ENCODE results near the gene DMD. TPM values are rescaled to one million over a fixed set of nuclear protein-coding genes. Genes with fewer than 3 reads are reported as not detected.
"Not testable (repeated sequence)": the region's sequence is repeated elsewhere in the genome, so short reads cannot be mapped to it uniquely, and the experiment has no call there.

The DMD gene
- total RNA-seq, 2 donors from 2014 or later, result 0.32 to 1.8 TPM

GRCh38 chrX:32280921-32281320 lies 930.4 kb downstream of the DMD start:
- no peak overlapping the region for H3K27ac Mint-ChIP-seq
- no peaks in the 10 kb centered on the region for H3K27me3 Mint-ChIP-seq
- DNase-seq (no peak), ATAC-seq (no peak)
- no peak overlapping the region for H3K4me3 Mint-ChIP-seq
- H3K4me1 Mint-ChIP-seq, result no peaks in the 10 kb centered on the region
- no peaks in the 10 kb centered on the region for H3K9me3 ChIP-seq (ENCODE audit: control insufficient read depth, low read length, poor library complexity, severe bottlenecking)
- no peaks in the 10 kb centered on the region for H3K36me3 Mint-ChIP-seq (ENCODE audit: low read depth)

DNA sequence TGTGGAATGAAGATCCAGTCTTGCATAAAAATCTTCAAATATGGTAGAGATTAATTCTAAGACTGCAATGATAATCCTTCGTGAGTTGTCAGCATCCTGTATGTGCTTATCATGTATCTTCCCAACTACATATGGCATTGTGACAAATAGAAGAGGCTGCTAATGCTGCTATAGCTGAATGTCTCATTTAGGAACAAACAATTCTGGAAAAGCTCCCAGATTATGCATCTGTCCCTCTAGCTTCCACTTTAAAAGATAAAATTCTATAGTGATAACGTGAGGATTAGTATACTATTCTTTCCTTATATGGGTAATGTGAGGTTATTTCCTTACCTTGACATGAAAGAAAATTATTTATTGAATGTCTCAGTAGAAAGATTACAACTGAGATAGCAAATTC lies 930.9 kb downstream of the DMD start:
- Mint-ChIP-seq H3K27ac (no peak overlapping the region), H3K4me3 (no peak overlapping the region), H3K27me3 (no peaks in the 10 kb centered on the region), H3K4me1 (no peaks in the 10 kb centered on the region), H3K36me3 (ENCODE audit: low read depth) (no peaks in the 10 kb centered on the region)
- H3K9me3 ChIP-seq (ENCODE audit: control insufficient read depth, low read length, poor library complexity, severe bottlenecking), result no peaks in the 10 kb centered on the region
- DNase-seq (no peak), ATAC-seq (no peak)

- Mint-ChIP-seq H3K27ac (no peak overlapping the region), H3K4me3 (no peak overlapping the region), H3K4me1 (no peaks in the 10 kb centered on the region), H3K36me3 (ENCODE audit: low read depth) (no peaks in the 10 kb centered on the region), H3K27me3 (no peaks in the 10 kb centered on the region)
- no peaks in the 10 kb centered on the region for H3K9me3 ChIP-seq (ENCODE audit: control insufficient read depth, low read length, poor library complexity, severe bottlenecking)
- DNase-seq (no peak), ATAC-seq (no peak)
These were observed 935.2 kb downstream of the DMD start for GRCh38 chrX:32276153-32276552.

GRCh38 chrX:32269866-32270265 lies 941.5 kb downstream of the DMD start:
- ATAC-seq (no peak), DNase-seq (no peak)
- H3K9me3 ChIP-seq (ENCODE audit: control insufficient read depth, low read length, poor library complexity, severe bottlenecking), result no peaks in the 10 kb centered on the region
- H3K27ac Mint-ChIP-seq, result no peak overlapping the region
- no peaks in the 10 kb centered on the region for H3K27me3 Mint-ChIP-seq
- H3K36me3 Mint-ChIP-seq (ENCODE audit: low read depth), result no peaks in the 10 kb centered on the region
- H3K4me3 Mint-ChIP-seq, result no peak overlapping the region
- no peaks in the 10 kb centered on the region for H3K4me1 Mint-ChIP-seq

GRCh38 chrX:32268207-32268606 lies 943.1 kb downstream of the DMD start:
- no peak overlapping the region for H3K27ac Mint-ChIP-seq
- H3K36me3 Mint-ChIP-seq (ENCODE audit: low read depth), result no peaks in the 10 kb centered on the region
- DNase-seq (no peak), ATAC-seq (no peak)
- H3K9me3 ChIP-seq (ENCODE audit: control insufficient read depth, low read length, poor library complexity, severe bottlenecking), result no peaks in the 10 kb centered on the region
- H3K27me3 Mint-ChIP-seq, result no peaks in the 10 kb centered on the region
- H3K4me3 Mint-ChIP-seq, result no peak overlapping the region
- no peaks in the 10 kb centered on the region for H3K4me1 Mint-ChIP-seq

GRCh38 chrX:32267796-32268195 lies 943.6 kb downstream of the DMD start:
- DNase-seq (no peak), ATAC-seq (no peak)
- no peaks in the 10 kb centered on the region for H3K9me3 ChIP-seq (ENCODE audit: control insufficient read depth, low read length, poor library complexity, severe bottlenecking)
- no peaks in the 10 kb centered on the region for H3K27me3 Mint-ChIP-seq
- H3K4me1 Mint-ChIP-seq, result no peaks in the 10 kb centered on the region
- no peak overlapping the region for H3K4me3 Mint-ChIP-seq
- H3K36me3 Mint-ChIP-seq (ENCODE audit: low read depth), result no peaks in the 10 kb centered on the region
- no peak overlapping the region for H3K27ac Mint-ChIP-seq

DNA sequence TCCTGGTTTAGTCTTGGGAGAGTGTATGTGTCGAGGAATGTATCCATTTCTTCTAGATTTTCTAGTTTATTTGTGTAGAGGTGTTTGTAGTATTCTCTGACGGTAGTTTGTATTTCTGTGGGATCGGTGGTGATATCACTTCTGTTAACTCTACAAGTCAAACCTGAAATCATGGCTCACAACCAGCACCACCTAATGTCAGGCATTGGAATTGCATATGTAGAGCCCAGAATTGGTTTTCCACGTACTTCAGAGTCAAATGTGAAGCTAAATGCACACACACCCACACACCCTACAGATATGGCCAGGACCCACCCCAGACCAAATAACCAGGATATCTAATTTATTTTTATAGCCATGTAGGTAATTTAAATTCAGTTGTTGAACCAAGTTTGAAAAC lies 964.7 kb downstream of the DMD start:
- not testable (repeated sequence) for H3K4me3 Mint-ChIP-seq; H3K27me3 Mint-ChIP-seq; ATAC-seq; H3K9me3 ChIP-seq (ENCODE audit: control insufficient read depth, low read length, poor library complexity, severe bottlenecking); H3K4me1 Mint-ChIP-seq; H3K27ac Mint-ChIP-seq; DNase-seq; H3K36me3 Mint-ChIP-seq (ENCODE audit: low read depth)

- no peaks in the 10 kb centered on the region for H3K9me3 ChIP-seq (ENCODE audit: control insufficient read depth, low read length, poor library complexity, severe bottlenecking)
- Mint-ChIP-seq H3K4me3 (no peak overlapping the region), H3K27ac (no peak overlapping the region), H3K36me3 (ENCODE audit: low read depth) (no peaks in the 10 kb centered on the region), H3K27me3 (no peaks in the 10 kb centered on the region), H3K4me1 (no peaks in the 10 kb centered on the region)
- DNase-seq (no peak), ATAC-seq (no peak)
These were observed 1015.7 kb downstream of the DMD start for GRCh38 chrX:32195611-32196010.

DNA sequence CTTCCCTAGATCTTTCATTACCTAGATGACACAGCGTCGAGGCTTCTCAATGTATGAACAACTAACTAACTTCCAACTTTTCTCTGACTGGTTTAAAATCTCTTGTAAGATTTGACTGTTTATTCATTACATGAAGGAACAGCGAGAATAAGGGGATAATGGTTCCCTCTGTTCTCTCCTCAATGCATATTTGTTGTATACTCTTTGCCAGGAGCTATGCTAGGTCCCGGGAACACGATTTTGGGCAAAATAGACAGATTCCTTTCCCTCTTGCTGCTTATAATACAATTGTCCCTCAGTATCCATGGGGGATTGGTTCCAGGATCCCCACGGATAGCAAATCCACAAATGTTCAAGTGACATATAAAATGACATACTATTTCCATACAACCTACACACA lies 1020.0 kb downstream of the DMD start:
- H3K36me3 Mint-ChIP-seq (ENCODE audit: low read depth), result no peaks in the 10 kb centered on the region
- no peaks in the 10 kb centered on the region for H3K4me1 Mint-ChIP-seq
- H3K27ac Mint-ChIP-seq, result no peak overlapping the region
- ATAC-seq, result no peak
- no peaks in the 10 kb centered on the region for H3K27me3 Mint-ChIP-seq
- no peaks in the 10 kb centered on the region for H3K9me3 ChIP-seq (ENCODE audit: control insufficient read depth, low read length, poor library complexity, severe bottlenecking)
- DNase-seq, result no peak
- H3K4me3 Mint-ChIP-seq, result no peak overlapping the region

- Mint-ChIP-seq H3K4me3 (no peak overlapping the region), H3K36me3 (ENCODE audit: low read depth) (no peaks in the 10 kb centered on the region), H3K27me3 (no peaks in the 10 kb centered on the region), H3K4me1 (no peaks in the 10 kb centered on the region), H3K27ac (no peak overlapping the region)
- H3K9me3 ChIP-seq (ENCODE audit: control insufficient read depth, low read length, poor library complexity, severe bottlenecking), result no peaks in the 10 kb centered on the region
- ATAC-seq (no peak), DNase-seq (no peak)
These were observed 1026.2 kb downstream of the DMD start for GRCh38 chrX:32185160-32185559.

DNA sequence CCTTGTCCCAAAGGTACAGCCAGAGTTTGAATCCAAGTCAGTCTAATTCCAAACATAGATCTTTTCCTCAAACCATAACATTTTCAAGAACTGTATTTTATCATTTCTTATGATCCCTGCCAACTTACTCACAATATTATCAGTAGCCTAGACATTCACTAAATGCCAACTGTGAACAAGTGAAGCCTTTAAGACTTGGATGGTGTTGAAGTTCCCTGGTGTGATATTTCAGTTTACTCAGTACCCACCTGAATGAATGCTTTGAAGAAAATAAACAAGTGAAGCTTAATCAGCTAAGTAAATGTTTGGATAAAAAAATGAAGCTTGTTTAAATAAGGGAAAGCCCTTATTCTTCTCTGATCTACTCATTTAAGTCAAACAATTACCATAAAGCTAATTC lies 1028.3 kb downstream of the DMD start:
- no peaks in the 10 kb centered on the region for H3K36me3 Mint-ChIP-seq (ENCODE audit: low read depth)
- H3K4me1 Mint-ChIP-seq, result no peaks in the 10 kb centered on the region
- H3K27me3 Mint-ChIP-seq, result no peaks in the 10 kb centered on the region
- H3K27ac Mint-ChIP-seq, result no peak overlapping the region
- no peak for DNase-seq
- no peaks in the 10 kb centered on the region for H3K9me3 ChIP-seq (ENCODE audit: control insufficient read depth, low read length, poor library complexity, severe bottlenecking)
- no peak overlapping the region for H3K4me3 Mint-ChIP-seq
- no peak for ATAC-seq

DNA sequence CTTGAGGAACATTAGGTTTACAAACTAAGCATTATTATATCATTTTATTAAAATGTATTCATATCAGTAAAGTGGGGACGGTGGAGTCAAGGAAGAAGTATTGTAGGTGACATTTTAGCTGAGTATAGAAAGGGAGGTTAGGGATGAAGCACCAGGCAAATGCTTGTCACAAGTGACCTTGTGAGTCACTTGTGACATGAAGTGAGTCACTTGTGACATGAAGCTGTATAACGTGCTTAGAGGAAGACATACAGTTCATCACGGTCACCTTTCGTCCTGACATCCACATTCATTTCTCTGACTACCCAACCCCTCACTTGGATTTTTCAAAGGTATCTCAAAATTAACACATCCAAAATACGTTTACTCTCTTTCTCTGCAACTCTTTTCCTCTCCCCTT lies 1034.8 kb downstream of the DMD start:
- Mint-ChIP-seq H3K27ac (no peak overlapping the region), H3K36me3 (ENCODE audit: low read depth) (no peaks in the 10 kb centered on the region), H3K27me3 (no peaks in the 10 kb centered on the region), H3K4me3 (no peak overlapping the region), H3K4me1 (no peaks in the 10 kb centered on the region)
- no peaks in the 10 kb centered on the region for H3K9me3 ChIP-seq (ENCODE audit: control insufficient read depth, low read length, poor library complexity, severe bottlenecking)
- ATAC-seq (no peak), DNase-seq (no peak)

GRCh38 chrX:32170481-32170880 lies 1040.9 kb downstream of the DMD start:
- Mint-ChIP-seq H3K4me3 (no peak overlapping the region), H3K27me3 (no peaks in the 10 kb centered on the region), H3K36me3 (ENCODE audit: low read depth) (no peaks in the 10 kb centered on the region), H3K4me1 (no peaks in the 10 kb centered on the region), H3K27ac (no peak overlapping the region)
- H3K9me3 ChIP-seq (ENCODE audit: control insufficient read depth, low read length, poor library complexity, severe bottlenecking), result no peaks in the 10 kb centered on the region
- no peak for DNase-seq
- no peak for ATAC-seq

DNA sequence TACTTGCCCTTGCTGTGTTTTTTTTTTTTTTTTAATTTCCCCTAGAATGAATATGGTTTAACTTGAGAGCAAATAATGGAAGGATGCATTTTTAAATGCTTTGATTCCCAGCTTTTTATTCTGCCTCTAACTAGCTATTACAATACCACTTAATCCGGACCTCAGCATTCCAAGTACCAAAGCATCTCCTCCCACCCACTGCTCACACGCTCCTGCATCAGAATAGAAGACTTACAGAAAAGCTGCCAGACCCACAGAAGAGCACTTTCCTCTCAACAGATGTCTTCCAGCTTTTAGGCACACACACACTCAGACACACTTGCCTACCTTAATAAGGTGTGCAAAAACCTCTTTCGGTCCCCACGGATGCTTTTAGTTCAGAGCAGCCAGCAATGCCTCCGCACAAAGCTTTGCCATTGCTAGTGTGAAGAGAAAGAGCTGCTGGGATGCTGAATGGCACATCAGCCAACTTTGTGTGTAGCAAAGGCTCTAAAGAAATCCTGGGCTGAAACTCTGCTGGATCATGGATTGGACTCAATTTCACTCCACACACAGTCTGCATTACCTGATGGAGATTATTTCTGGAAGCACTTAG lies 1056.2 kb downstream of the DMD start:
- H3K36me3 Mint-ChIP-seq (ENCODE audit: low read depth), result no peaks in the 10 kb centered on the region

More for the DNA sequence above, 1056.2 kb downstream of the DMD start:
- no peak for ATAC-seq
- no peaks in the 10 kb centered on the region for H3K9me3 ChIP-seq (ENCODE audit: control insufficient read depth, low read length, poor library complexity, severe bottlenecking)
- Mint-ChIP-seq H3K27ac (no peak overlapping the region), H3K4me3 (no peak overlapping the region), H3K4me1 (no peaks in the 10 kb centered on the region), H3K27me3 (no peaks in the 10 kb centered on the region)
- no peak for DNase-seq

Measured in T-helper 17 cell (primary cell).